Mesothelial cell of epicardium (in vitro differentiated cells): ENCODE measurements around the gene KRTAP5-1. TPM values are rescaled to one million over a fixed set of nuclear protein-coding genes. Genes with fewer than 3 reads are reported as not detected.

Source experiments
- DNase-seq, 2 experiments: peaks; one replicate each; pipeline ENCODE4 v3.0.0; 2021; ENCODE audit warnings: low spot score in 2 of 2; ENCODE audit not compliant: unreplicated experiment in 2 of 2
- H3K27ac Mint-ChIP-seq: 2 replicates; pipeline ENCODE4 v1.8.0; 2021; ENCODE audit warnings: mixed read lengths
- H3K27me3 Mint-ChIP-seq: 2 replicates; pipeline ENCODE4 v1.8.0; 2021; ENCODE audit warnings: low read depth, mixed read lengths
- H3K36me3 Mint-ChIP-seq: 2 replicates; pipeline ENCODE4 v1.8.0; 2021; ENCODE audit warnings: mixed read lengths
- H3K4me1 Mint-ChIP-seq: 2 replicates; pipeline ENCODE4 v1.8.0; 2021; ENCODE audit warnings: mixed read lengths
- H3K4me3 Mint-ChIP-seq: 2 replicates; pipeline ENCODE4 v1.8.0; 2021; ENCODE audit warnings: mild to moderate bottlenecking, moderate library complexity, mixed read lengths
- H3K9me3 Mint-ChIP-seq: 2 replicates; pipeline ENCODE4 v1.8.0; 2021; ENCODE audit warnings: mixed read lengths
- total RNA-seq: library from RNA; stranded (reverse); gene quantifications from 3 replicates; pipeline ENCODE4 v1.2.1, GENCODE V29; 2021
- TF ChIP-seq, protein P1 (sequence below): fragments of 200-600 bp; sonication (generic); IDR thresholded peaks from one replicate; pipeline ENCODE4 v1.5.0; 2021; ENCODE audit warnings: antibody characterized with exemption; ENCODE audit not compliant: unreplicated experiment

Gene KRTAP5-1
- total RNA-seq, 1 donor from 2014 or later: not detected

DNA sequence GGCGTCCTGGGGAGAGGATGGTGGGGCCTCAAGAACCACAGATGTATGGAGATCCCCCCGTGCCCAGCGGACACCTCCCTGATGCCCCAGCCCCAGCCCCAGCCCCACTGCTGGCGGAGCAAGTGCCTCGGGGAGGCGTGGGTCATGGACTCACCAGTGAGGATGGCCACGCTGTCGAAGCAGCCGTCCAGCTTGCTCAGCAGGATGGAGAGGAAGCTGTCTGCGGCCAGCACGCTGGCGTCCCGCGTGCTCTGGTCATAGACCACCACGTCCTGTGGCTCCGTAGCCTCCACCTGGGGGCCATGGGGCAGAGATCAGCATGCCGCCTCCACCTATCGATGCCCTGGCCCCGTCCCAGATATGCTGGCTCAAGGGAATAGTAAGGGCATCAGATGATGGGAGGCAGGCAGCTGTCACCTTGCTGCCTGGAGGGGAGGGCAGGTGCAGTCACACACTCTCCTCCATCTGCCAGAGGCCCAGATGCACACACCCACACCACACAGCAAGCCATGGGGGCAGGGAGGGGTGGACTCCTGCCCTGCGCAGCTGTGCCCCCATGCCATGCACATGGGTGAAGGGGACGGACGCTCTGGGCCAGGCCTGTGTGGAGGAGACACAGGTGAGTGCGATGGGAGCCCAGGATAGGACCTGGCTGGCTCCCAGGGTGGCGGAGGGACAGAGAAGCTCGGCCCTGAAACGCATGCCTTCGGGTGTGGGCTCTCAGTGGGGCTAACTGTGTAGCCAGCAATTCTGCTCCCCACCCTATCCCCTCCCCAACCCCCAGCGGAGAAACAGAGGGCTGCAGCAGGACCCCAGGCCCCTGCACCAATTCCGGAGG lies 21.2 kb downstream of the KRTAP5-1 start:
- H3K4me1 Mint-ChIP-seq: peaks cover under 1% of the 10 kb centered on the region
- no peak overlapping the region for H3K27ac Mint-ChIP-seq
- H3K36me3 Mint-ChIP-seq: no peaks in the 10 kb centered on the region
- no peak overlapping the region for H3K4me3 Mint-ChIP-seq
- H3K27me3 Mint-ChIP-seq: no peaks in the 10 kb centered on the region
- TF ChIP-seq, protein P1, sequence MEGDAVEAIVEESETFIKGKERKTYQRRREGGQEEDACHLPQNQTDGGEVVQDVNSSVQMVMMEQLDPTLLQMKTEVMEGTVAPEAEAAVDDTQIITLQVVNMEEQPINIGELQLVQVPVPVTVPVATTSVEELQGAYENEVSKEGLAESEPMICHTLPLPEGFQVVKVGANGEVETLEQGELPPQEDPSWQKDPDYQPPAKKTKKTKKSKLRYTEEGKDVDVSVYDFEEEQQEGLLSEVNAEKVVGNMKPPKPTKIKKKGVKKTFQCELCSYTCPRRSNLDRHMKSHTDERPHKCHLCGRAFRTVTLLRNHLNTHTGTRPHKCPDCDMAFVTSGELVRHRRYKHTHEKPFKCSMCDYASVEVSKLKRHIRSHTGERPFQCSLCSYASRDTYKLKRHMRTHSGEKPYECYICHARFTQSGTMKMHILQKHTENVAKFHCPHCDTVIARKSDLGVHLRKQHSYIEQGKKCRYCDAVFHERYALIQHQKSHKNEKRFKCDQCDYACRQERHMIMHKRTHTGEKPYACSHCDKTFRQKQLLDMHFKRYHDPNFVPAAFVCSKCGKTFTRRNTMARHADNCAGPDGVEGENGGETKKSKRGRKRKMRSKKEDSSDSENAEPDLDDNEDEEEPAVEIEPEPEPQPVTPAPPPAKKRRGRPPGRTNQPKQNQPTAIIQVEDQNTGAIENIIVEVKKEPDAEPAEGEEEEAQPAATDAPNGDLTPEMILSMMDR: no peak
- H3K9me3 Mint-ChIP-seq: no peaks in the 10 kb centered on the region
- DNase-seq: no peak

DNA sequence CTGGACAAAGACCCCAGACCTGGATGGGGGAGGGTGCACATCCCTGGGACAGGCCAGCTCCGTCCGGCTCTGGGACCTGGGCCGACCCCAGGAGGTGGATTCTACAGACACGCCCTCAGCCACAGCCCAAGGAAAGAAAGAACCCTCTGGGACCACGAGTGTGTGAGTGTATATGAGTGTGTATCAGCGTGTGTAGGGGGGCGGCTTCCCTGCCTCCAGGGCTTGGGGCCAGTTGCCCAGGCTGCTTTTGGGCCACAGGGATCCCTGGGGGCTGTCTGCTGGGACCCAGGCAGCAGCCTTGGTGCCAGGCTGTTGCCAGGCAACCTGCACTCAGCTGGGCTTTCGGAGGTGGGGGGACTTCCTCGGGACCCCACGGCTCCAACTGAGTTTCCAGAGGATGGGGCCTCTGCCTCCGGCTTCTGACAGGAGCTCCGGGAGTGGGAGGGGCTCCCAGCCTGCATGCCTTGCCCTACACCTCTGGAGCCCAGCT lies 21.9 kb downstream of the KRTAP5-1 start:
- H3K4me3 Mint-ChIP-seq: no peak overlapping the region
- H3K27me3 Mint-ChIP-seq: no peaks in the 10 kb centered on the region
- no peak overlapping the region for H3K27ac Mint-ChIP-seq
- peaks cover 5% of the 10 kb centered on the region for H3K4me1 Mint-ChIP-seq
- H3K36me3 Mint-ChIP-seq: no peaks in the 10 kb centered on the region
- no peak for DNase-seq
- no peaks in the 10 kb centered on the region for H3K9me3 Mint-ChIP-seq
- TF ChIP-seq, protein P1: no peak

DNA sequence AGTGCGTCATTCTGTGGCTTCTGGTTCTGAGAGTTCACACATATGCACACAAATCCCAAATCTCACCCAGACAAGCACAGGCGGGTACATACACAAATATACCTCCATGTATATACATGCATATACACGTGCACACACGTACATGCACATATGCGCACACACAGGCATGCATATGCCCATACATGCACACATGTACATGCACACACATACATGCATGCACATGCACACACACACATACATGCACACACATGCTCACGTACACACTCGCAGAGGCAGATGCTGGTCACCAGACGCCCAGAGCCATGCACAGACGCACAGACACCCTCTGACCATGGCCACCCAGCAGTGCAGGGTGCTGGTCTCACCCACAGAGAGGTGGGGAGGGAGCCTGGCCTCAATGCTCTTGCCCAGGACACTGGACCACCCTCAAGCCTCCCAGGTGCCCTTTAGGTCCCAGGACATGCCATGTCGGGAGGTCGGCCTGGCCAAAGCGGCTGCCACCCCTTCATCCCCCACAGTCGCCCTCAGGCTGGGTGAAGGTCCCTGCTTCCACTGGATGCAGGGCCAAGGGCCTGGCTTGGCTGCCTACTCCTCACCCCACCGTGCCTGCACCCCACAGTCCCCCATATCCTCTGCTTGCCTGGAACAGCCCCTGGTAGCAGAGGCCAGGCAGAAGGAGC lies 22.5 kb downstream of the KRTAP5-1 start:
- Mint-ChIP-seq H3K4me1 (peaks cover 7% of the 10 kb centered on the region), H3K27ac (no peak overlapping the region), H3K4me3 (no peak overlapping the region), H3K9me3 (no peaks in the 10 kb centered on the region), H3K36me3 (no peaks in the 10 kb centered on the region), H3K27me3 (no peaks in the 10 kb centered on the region)
- TF ChIP-seq, protein P1: no peak
- DNase-seq: no peak

DNA sequence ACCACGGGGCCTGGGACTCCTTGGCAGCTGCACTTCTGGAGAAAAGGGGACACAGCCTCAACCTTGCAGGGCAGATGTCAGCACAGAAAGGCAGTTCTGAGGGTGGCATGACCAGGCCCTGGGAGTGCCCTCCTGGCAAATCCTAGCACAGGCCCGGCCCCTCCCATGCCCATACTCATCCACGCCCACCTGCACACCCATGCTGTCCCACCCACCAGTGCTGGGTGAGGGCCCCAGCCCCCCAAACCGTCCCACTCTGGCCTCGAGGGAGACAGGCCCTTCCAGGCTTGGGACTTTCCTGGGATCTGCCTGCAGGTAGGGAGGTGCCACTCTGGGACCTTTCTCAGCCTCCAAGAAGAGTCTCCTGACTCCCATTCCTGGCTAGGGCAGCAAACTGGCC lies 23.1 kb downstream of the KRTAP5-1 start:
- H3K27me3 Mint-ChIP-seq: no peaks in the 10 kb centered on the region
- DNase-seq: no peak
- no peaks in the 10 kb centered on the region for H3K36me3 Mint-ChIP-seq
- TF ChIP-seq, protein P1: no peak
- H3K4me1 Mint-ChIP-seq: peaks cover 7% of the 10 kb centered on the region
- H3K9me3 Mint-ChIP-seq: no peaks in the 10 kb centered on the region
- no peak overlapping the region for H3K4me3 Mint-ChIP-seq
- H3K27ac Mint-ChIP-seq: no peak overlapping the region

DNA sequence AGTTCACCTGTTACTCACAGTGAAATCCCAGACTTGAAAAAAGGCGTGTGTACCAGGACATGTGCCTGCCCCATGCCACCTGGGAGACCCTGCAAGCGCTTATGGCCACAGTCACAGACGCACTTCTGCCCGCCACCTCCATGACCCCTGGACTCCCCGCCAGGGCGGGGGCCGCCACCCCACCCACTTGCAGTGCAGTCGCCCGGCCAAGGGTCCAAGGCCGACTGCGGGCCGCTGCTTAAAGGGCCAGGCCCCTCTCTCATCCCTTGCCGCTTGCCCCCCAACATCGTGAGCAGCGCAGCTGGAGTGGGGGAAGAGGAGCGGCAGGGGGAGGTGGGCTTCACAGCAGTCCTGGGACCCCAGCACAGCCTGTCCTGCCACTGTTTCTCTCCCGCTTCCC lies 23.8 kb downstream of the KRTAP5-1 start:
- Mint-ChIP-seq H3K4me1 (peaks cover 7% of the 10 kb centered on the region), H3K4me3 (no peak overlapping the region), H3K27me3 (no peaks in the 10 kb centered on the region), H3K27ac (no peak overlapping the region), H3K9me3 (no peaks in the 10 kb centered on the region), H3K36me3 (no peaks in the 10 kb centered on the region)
- DNase-seq: no peak
- TF ChIP-seq, protein P1: no peak
